Measurements from ENCODE around the gene GRM4.

The GRM4 gene

DNA sequence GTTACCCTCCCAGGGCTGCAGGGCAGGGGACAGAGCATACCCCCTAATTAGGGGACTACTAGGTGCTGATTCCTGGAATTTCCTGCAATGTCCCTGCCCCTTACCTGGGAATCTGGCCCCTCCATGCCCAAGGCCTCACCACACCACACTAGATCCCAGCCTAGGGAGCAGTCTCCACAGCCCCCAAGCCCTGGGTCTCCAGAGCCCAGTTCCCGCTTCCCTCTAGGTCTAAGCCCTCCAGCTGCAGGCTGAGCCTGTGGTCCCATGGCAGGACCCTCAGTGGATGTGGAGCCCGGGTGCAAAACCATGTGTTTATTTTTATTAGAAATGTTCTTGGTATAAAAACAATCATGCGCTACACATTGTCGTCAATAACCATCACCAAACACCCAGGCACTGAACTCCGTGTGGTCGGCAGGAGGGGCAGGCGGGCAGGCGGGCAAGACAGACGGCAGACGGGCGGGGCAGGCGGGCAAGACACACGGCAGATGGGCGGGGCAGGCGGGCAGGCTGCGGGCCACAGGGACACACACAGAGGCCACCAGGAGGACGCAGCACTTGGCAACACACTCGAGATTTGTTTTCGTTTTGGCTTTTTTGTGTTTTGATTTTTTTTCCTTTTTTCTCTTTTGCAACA lies 124.2 kb downstream of the GRM4 start:
- H3K4me3 ChIP-seq (ENCODE audit: low read depth, low read length) = no peak overlapping the region
- DNase-seq (ENCODE audit: low read depth) = no peak
- TF ChIP-seq MYC (IDR thresholded peaks at IDR 0.05; ENCODE audit: low read depth, low read length) (no peak), POLR2A (IDR thresholded peaks at IDR 0.05; ENCODE audit: extremely low read depth, insufficient read length) (no peak), CTCF (IDR thresholded peaks at IDR 0.05; ENCODE audit: low read depth, low read length) (no peak), MAX (IDR thresholded peaks at IDR 0.05; ENCODE audit: low read depth, low read length) (no peak)

- H3K4me3 ChIP-seq (ENCODE audit: low read depth, low read length) = no peak overlapping the region
- no peak for TF ChIP-seq MYC (IDR thresholded peaks at IDR 0.05; ENCODE audit: low read depth, low read length)
- no peak for TF ChIP-seq MAX (IDR thresholded peaks at IDR 0.05; ENCODE audit: low read depth, low read length)
- no peak for TF ChIP-seq CTCF (IDR thresholded peaks at IDR 0.05; ENCODE audit: low read depth, low read length)
- no peak for TF ChIP-seq POLR2A (IDR thresholded peaks at IDR 0.05; ENCODE audit: extremely low read depth, insufficient read length)
- no peak for DNase-seq (ENCODE audit: low read depth)
Observed at GRCh38 chr6:34020807-34021553, 124.9 kb downstream of the GRM4 start.

DNA sequence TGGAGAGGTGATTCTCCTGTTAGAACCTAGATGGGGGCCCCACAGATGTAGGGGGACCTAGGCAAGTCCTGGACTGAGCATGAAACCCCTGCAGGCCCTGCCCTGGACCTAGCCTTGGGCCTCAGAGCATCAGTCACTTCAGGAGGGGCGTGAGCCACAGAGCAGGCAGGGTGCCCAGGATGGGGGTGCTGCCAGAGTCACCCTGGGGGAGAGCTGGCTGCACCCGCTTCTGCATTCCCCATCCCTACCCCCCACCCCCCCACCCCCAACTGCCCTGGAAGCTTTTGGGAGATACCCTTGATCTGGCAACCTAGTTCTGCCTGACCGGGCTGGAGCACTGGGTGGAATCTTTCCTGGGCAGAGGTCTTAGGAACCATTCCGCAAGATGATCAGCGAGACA lies 125.6 kb downstream of the GRM4 start:
- TF ChIP-seq POLR2A (IDR thresholded peaks at IDR 0.05; ENCODE audit: extremely low read depth, insufficient read length) = no peak
- TF ChIP-seq CTCF (IDR thresholded peaks at IDR 0.05; ENCODE audit: low read depth, low read length) = no peak
- no peak for TF ChIP-seq MAX (IDR thresholded peaks at IDR 0.05; ENCODE audit: low read depth, low read length)
- TF ChIP-seq MYC (IDR thresholded peaks at IDR 0.05; ENCODE audit: low read depth, low read length) = no peak
- H3K4me3 ChIP-seq (ENCODE audit: low read depth, low read length) = no peak overlapping the region
- DNase-seq (ENCODE audit: low read depth) = no peak

DNA sequence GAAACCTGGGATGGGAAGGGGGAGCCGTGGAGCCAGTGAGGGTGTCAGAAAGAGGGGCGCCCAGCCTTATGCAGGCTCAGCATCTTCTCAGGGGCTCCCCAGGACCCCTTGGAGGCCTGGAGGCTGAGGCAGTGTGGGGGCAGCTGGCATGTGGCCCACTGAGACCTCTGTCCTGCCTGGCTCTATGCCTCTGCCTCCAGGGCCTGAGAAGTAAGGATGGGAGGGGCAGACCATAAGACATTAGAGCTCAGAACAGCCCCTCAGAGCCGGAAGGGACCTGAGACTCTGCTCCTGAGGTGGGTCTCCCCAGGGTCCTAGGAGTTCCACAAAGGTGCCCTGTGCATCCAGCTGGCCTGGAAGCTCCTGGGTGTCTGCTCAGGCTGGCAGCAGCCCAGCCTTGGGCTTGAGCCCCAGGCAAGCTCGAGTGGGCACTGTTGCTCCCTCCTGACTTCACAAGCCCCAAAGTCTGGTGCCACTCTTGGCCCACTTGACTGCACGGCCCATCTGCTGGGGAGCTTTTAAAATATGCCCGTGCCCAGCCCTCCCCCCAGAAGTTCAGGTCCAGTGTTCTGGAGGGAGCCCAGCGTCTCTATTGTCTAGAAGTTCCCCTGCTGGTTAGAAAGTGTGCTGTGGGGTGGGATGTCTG lies 126.8 kb downstream of the GRM4 start:
- DNase-seq (ENCODE audit: low read depth) = no peak
- no peak overlapping the region for H3K4me3 ChIP-seq (ENCODE audit: low read depth, low read length)
- TF ChIP-seq MYC (IDR thresholded peaks at IDR 0.05; ENCODE audit: low read depth, low read length) (no peak), CTCF (IDR thresholded peaks at IDR 0.05; ENCODE audit: low read depth, low read length) (no peak), MAX (IDR thresholded peaks at IDR 0.05; ENCODE audit: low read depth, low read length) (no peak), POLR2A (IDR thresholded peaks at IDR 0.05; ENCODE audit: extremely low read depth, insufficient read length) (no peak)

DNA sequence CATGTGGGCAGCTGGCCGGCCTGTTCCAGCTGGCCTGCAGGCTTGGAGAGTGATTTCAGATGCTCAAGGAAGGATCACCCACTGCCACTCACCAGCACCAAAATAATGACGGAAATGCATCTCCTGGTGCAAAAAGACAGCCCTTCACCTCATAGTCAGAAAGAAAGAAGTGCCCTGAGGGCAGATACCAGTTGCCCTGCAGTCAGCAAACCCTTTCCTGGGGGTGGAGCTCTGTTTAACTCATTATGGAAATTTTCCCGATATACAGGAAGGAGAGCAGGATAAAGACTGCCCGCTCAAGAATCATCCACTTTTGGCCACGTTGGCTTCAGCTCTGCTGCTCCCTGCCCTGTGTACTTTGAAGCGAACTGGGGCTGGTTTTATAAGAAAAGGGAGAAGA lies 127.9 kb downstream of the GRM4 start:
- DNase-seq (ENCODE audit: low read depth) = no peak
- H3K4me3 ChIP-seq (ENCODE audit: low read depth, low read length) = no peak overlapping the region
- no peak for TF ChIP-seq MYC (IDR thresholded peaks at IDR 0.05; ENCODE audit: low read depth, low read length)
- no peak for TF ChIP-seq POLR2A (IDR thresholded peaks at IDR 0.05; ENCODE audit: extremely low read depth, insufficient read length)
- TF ChIP-seq CTCF (IDR thresholded peaks at IDR 0.05; ENCODE audit: low read depth, low read length) = no peak
- TF ChIP-seq MAX (IDR thresholded peaks at IDR 0.05; ENCODE audit: low read depth, low read length) = no peak

Data from NB4 (cell line).